ENCODE data around the gene TMEM175. TPM values are rescaled to one million over a fixed set of nuclear protein-coding genes. Genes with fewer than 3 reads are reported as not detected.
"Not testable (repeated sequence)": the region's sequence is repeated elsewhere in the genome, so short reads cannot be mapped to it uniquely, and the experiment has no call there.

TMEM175 gene
- total RNA-seq, 2 experiments from 2014 or later = 11.0 to 11.2 TPM

GRCh38 chr4:932713-933070, 432 bp downstream of the TMEM175 start:
- no peaks in the 10 kb centered on the region for H3K9me3 Mint-ChIP-seq
- no peaks in the 10 kb centered on the region for H3K36me3 Mint-ChIP-seq (ENCODE audit: low read depth)
- H3K27me3 Mint-ChIP-seq = no peaks in the 10 kb centered on the region
- peaks cover 44% of the 10 kb centered on the region for H3K4me1 Mint-ChIP-seq (ENCODE audit: low read depth)
- CTCF ChIA-PET = interaction anchor here (0.7 to 1.8 kb wide), 7 partner anchors 11 to 190 kb away, joined by 3 to 10 read pairs (median 4); partner anchors contain the start of gene IDUA
- POLR2A ChIA-PET = interaction anchor here (0.8 to 4.8 kb wide), 12 partner anchors 10 to 151 kb away, joined by 3 to 25 read pairs (median 4); no protein-coding TSS in a partner anchor
- intact Hi-C loops (cut with micrococcal nuclease) = loop anchor here (5.0 kb wide), 1 partner anchor 55 kb away; the partner anchor contains the start of gene IDUA
- H3K27ac Mint-ChIP-seq = peak overlapping the region; percentile 96
- peak; percentile 14 for ATAC-seq
- peak overlapping the region; percentile 91 for H3K4me3 Mint-ChIP-seq
- no peak for DNase-seq
- no peak for TF ChIP-seq CTCF (IDR thresholded peaks at IDR 0.05)

- peaks cover 15% of the 10 kb centered on the region for H3K4me1 Mint-ChIP-seq (ENCODE audit: low read depth)
- CTCF ChIA-PET; intact Hi-C loops (cut with micrococcal nuclease); H3K36me3 Mint-ChIP-seq (ENCODE audit: low read depth); H3K27ac Mint-ChIP-seq; DNase-seq; H3K9me3 Mint-ChIP-seq; H3K27me3 Mint-ChIP-seq; H3K4me3 Mint-ChIP-seq; ATAC-seq: not testable (repeated sequence)
- POLR2A ChIA-PET = interaction anchor here (0.6 kb wide), 1 partner anchor 9 kb away, joined by 3 read pairs; no protein-coding TSS in a partner anchor
Measured at GRCh38 chr4:939508-939907, 7.2 kb downstream of the TMEM175 start.

- Mint-ChIP-seq H3K4me3 (no peak overlapping the region), H3K27me3 (no peaks in the 10 kb centered on the region), H3K4me1 (ENCODE audit: low read depth) (no peaks in the 10 kb centered on the region), H3K9me3 (no peaks in the 10 kb centered on the region), H3K36me3 (ENCODE audit: low read depth) (no peaks in the 10 kb centered on the region), H3K27ac (no peak overlapping the region)
- POLR2A ChIA-PET = interaction anchor here (1.2 kb wide), 1 partner anchor 13 kb away, joined by 4 read pairs; the partner anchor contains the start of genes GAK and TMEM175
- DNase-seq (no peak), ATAC-seq (no peak)
- intact Hi-C loops (cut with micrococcal nuclease) = no loop called here
- TF ChIP-seq CTCF (IDR thresholded peaks at IDR 0.05) = no peak
- CTCF ChIA-PET = no interaction called here
Measured at GRCh38 chr4:945274-946102, 13.2 kb downstream of the TMEM175 start.

- ChIA-PET CTCF (no interaction called here), POLR2A (interaction anchor here (1.2 kb wide), 1 partner anchor 13 kb away, joined by 4 read pairs; the partner anchor contains the start of genes GAK and TMEM175)
- Mint-ChIP-seq H3K36me3 (ENCODE audit: low read depth) (no peaks in the 10 kb centered on the region), H3K4me1 (ENCODE audit: low read depth) (no peaks in the 10 kb centered on the region), H3K27me3 (no peaks in the 10 kb centered on the region), H3K4me3 (no peak overlapping the region), H3K27ac (no peak overlapping the region), H3K9me3 (no peaks in the 10 kb centered on the region)
- DNase-seq (no peak), ATAC-seq (no peak)
- TF ChIP-seq CTCF (IDR thresholded peaks at IDR 0.05) = no peak
- intact Hi-C loops (cut with micrococcal nuclease) = no loop called here
Measured at GRCh38 chr4:946103-946450, 13.8 kb downstream of the TMEM175 start.

GRCh38 chr4:946517-947471, 14.5 kb downstream of the TMEM175 start:
- ChIA-PET CTCF (no interaction called here), POLR2A (no interaction called here)
- no peak overlapping the region for H3K4me3 Mint-ChIP-seq
- H3K36me3 Mint-ChIP-seq (ENCODE audit: low read depth) = no peaks in the 10 kb centered on the region
- no peak overlapping the region for H3K27ac Mint-ChIP-seq
- no peaks in the 10 kb centered on the region for H3K4me1 Mint-ChIP-seq (ENCODE audit: low read depth)
- intact Hi-C loops (cut with micrococcal nuclease) = no loop called here
- no peaks in the 10 kb centered on the region for H3K27me3 Mint-ChIP-seq
- DNase-seq (no peak), ATAC-seq (no peak)
- no peak for TF ChIP-seq CTCF (IDR thresholded peaks at IDR 0.05)
- no peaks in the 10 kb centered on the region for H3K9me3 Mint-ChIP-seq
